Measurements from ENCODE around the gene EMC9. TPM values are rescaled to one million over a fixed set of nuclear protein-coding genes. Genes with fewer than 3 reads are reported as not detected.
A peak's percentile ranks its signal among the peaks of the same experiment; 100 is the strongest.

Gene EMC9
- total RNA-seq, 6 experiments from 2014 or later = 13.2 to 17.0 (median 15.3) TPM

DNA sequence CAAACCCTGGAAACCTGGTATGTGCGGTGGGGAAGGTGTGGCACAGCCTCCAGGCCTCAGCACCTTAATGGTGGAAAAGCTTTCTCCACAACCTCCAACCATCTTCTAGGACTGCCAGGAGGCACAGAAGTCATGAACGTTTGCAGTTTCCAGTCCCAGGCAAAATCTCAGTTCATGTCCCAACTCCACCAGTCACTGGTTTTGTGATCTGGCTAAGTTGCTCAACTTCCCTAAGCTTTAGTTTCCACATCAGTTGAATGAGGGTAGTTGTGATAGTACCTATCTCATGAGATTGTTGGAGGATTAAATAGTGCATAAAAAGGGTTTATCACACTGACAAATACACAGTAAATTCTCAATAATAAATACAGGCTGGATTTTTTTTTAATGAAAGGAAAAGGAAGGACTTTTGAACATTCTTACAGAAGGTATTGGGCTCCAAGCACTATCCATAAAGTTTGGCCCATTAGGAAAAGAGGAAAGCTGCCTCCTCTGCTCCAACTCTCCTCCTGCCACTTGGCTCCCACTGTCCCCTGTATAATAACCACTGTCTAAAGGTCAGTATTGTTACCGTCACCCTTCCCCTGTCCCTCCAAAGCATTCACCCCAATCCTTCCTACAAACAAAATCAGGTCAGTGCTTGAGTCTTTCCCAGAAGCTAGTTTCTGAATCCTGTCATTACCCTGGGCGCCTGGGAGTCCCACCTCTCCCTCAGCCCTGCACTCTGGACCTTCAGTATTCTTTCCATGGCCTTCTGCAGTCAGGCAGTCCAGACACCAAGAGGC is 41.0 kb downstream of the EMC9 start:
- Mint-ChIP-seq H3K4me3 (no peak overlapping the region), H3K4me1 (ENCODE audit: low read depth) (peaks cover 10% of the 10 kb centered on the region), H3K27me3 (ENCODE audit: insufficient read depth) (no peaks in the 10 kb centered on the region; the same call in 1 of the 2 replicates), H3K27ac (no peak overlapping the region), H3K36me3 (ENCODE audit: low read depth) (peaks cover 26% of the 10 kb centered on the region), H3K9me3 (no peaks in the 10 kb centered on the region)
- TF ChIP-seq, protein P1, sequence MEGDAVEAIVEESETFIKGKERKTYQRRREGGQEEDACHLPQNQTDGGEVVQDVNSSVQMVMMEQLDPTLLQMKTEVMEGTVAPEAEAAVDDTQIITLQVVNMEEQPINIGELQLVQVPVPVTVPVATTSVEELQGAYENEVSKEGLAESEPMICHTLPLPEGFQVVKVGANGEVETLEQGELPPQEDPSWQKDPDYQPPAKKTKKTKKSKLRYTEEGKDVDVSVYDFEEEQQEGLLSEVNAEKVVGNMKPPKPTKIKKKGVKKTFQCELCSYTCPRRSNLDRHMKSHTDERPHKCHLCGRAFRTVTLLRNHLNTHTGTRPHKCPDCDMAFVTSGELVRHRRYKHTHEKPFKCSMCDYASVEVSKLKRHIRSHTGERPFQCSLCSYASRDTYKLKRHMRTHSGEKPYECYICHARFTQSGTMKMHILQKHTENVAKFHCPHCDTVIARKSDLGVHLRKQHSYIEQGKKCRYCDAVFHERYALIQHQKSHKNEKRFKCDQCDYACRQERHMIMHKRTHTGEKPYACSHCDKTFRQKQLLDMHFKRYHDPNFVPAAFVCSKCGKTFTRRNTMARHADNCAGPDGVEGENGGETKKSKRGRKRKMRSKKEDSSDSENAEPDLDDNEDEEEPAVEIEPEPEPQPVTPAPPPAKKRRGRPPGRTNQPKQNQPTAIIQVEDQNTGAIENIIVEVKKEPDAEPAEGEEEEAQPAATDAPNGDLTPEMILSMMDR (IDR thresholded peaks at IDR 0.05) = no peak
- DNase-seq = no peak

DNA sequence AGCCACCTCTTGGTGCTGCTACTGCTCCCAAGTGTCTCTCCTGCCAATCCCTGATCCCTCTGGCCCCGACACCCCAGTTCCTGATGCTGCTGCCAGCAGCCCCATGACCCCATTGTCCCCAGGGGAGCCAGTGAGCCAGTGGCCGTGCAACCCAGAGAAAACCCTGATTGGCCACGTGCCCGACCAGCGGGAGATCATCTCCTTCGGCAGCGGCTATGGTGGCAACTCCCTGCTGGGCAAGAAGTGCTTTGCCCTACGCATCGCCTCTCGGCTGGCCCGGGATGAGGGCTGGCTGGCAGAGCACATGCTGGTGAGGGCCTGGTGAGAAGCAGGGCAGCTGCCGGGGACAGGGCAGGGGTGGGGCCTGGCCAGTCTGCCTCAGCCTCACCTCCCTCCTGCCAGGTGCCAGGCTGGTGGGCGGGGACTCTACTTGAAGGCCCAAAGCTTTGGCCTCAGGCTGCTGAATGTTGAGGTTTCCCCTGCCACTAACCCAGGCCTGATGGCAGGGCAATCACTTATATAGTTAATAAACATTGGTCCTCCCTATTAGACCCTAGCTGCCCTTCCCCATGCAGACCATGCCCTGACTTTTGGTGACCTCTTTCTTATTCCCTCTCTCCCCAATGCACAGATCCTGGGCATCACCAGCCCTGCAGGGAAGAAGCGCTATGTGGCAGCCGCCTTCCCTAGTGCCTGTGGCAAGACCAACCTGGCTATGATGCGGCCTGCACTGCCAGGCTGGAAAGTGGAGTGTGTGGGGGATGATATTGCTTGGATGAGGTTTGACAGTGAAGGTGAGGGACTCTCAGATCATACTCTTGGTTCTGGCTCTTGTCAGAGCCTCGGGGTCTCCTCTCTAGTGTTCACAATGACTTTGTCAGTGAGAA is 42.2 kb downstream of the EMC9 start:
- Mint-ChIP-seq H3K27me3 (ENCODE audit: insufficient read depth) (no peaks in the 10 kb centered on the region; the same call in none of the 2 replicates), H3K27ac (no peak overlapping the region), H3K36me3 (ENCODE audit: low read depth) (peaks cover 17% of the 10 kb centered on the region; the same call in 1 of the 2 replicates), H3K4me3 (no peak overlapping the region), H3K4me1 (ENCODE audit: low read depth) (peaks cover 16% of the 10 kb centered on the region), H3K9me3 (no peaks in the 10 kb centered on the region)
- TF ChIP-seq, protein P1 (IDR thresholded peaks at IDR 0.05) = no peak
- no peak for DNase-seq

DNA sequence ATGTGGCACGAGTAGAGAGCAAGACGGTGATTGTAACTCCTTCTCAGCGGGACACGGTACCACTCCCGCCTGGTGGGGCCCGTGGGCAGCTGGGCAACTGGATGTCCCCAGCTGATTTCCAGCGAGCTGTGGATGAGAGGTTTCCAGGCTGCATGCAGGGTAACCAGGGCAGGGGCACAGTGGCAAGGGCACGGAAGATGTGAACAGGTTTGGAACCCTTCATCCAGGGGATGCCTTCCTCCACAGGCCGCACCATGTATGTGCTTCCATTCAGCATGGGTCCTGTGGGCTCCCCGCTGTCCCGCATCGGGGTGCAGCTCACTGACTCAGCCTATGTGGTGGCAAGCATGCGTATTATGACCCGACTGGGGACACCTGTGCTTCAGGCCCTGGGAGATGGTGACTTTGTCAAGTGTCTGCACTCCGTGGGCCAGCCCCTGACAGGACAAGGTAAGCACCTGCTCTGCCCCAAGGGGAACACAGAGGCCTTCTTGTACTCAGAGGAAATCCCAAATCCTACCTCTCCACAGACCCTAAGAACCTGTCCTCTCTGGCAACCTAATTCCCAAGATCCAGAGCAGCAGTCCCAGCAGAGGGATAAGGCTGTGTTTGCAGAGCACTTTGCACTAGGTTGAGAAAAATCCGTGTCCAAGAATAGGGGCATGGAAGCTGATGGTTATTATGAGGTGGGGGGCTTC is 43.0 kb downstream of the EMC9 start:
- no peak overlapping the region for H3K4me3 Mint-ChIP-seq
- no peak for DNase-seq
- H3K36me3 Mint-ChIP-seq (ENCODE audit: low read depth) = peaks cover 9% of the 10 kb centered on the region; the same call in 1 of the 2 replicates
- TF ChIP-seq, protein P1 (IDR thresholded peaks at IDR 0.05) = no peak
- H3K4me1 Mint-ChIP-seq (ENCODE audit: low read depth) = peaks cover 21% of the 10 kb centered on the region
- H3K9me3 Mint-ChIP-seq = no peaks in the 10 kb centered on the region
- no peak overlapping the region for H3K27ac Mint-ChIP-seq
- H3K27me3 Mint-ChIP-seq (ENCODE audit: insufficient read depth) = no peaks in the 10 kb centered on the region; the same call in none of the 2 replicates

DNA sequence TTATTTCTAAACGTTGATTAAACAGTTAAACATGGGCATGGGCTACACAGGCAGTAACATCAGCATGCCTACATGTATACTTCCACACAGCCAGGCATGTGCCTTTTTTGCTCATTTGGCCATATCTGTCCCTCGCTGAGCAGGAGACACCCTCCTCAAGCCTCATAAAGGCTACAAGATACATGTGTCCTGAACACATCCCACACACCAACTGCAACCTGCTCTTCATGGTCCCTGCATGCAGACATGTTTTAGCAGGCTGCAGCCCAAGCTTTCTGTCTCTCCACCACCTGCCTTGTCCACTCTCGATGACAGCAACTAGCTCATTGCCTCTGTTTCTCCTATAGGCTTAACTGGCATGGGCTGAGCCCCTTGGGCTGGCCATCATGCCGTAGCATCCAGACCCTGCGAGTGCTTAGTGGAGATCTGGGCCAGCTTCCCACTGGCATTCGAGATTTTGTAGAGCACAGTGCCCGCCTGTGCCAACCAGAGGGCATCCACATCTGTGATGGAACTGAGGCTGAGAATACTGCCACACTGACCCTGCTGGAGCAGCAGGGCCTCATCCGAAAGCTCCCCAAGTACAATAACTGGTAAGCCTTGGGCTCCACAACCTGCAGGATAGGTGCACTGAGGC is 44.7 kb downstream of the EMC9 start:
- Mint-ChIP-seq H3K4me3 (peak overlapping the region; percentile 21; the same call in 1 of the 2 replicates), H3K36me3 (ENCODE audit: low read depth) (peaks cover 4% of the 10 kb centered on the region; the same call in 1 of the 2 replicates), H3K4me1 (ENCODE audit: low read depth) (peaks cover 26% of the 10 kb centered on the region), H3K27me3 (ENCODE audit: insufficient read depth) (no peaks in the 10 kb centered on the region; the same call in none of the 2 replicates), H3K27ac (no peak overlapping the region), H3K9me3 (no peaks in the 10 kb centered on the region)
- no peak for DNase-seq
- TF ChIP-seq, protein P1 (IDR thresholded peaks at IDR 0.05) = no peak

All from HFFc6 (cell line).